Esophagus muscularis mucosa (tissue), 4 donors: ENCODE measurements around the gene UBL3. TPM values are rescaled to one million over a fixed set of nuclear protein-coding genes. Genes with fewer than 3 reads are reported as not detected.

Experiments
- DNase-seq: peaks from one replicate; pipeline ENCODE4 v3.0.0-alpha.2; 2017; ENCODE audit errors: extremely low spot score
- H3K27ac ChIP-seq, 4 donors: fragments of 200-600 bp; sonication (generic); replicated peaks in 1 of 4; 1 replicate in 3 of 4; 2 replicates in 1 of 4; pipeline ENCODE4 v1.5.1; 2016 to 2019; ENCODE audit warnings: mild to moderate bottlenecking in 1 of 4
- H3K27me3 ChIP-seq, 4 donors: fragments of 200-600 bp; sonication (generic); one replicate each; pipeline versions ENCODE4 v1.5.1 to v1.6.0; 2016 to 2019
- H3K36me3 ChIP-seq, 4 donors: fragments of 200-600 bp; sonication (generic); one replicate each; pipeline ENCODE4 v1.5.1; 2016 to 2019
- H3K4me1 ChIP-seq, 4 donors: fragments of 200-600 bp; sonication (generic); one replicate each; pipeline ENCODE4 v1.5.1; 2016 to 2019
- H3K4me3 ChIP-seq, 4 donors: fragments of 200-600 bp; sonication (generic); 1 replicate in 2 of 4; 2 replicates in 2 of 4; pipeline ENCODE4 v1.5.1; 2016 to 2019; ENCODE audit warnings: mild to moderate bottlenecking in 4 of 4, moderate library complexity in 1 of 4
- H3K9me3 ChIP-seq, 4 donors: fragments of 200-600 bp; sonication (generic); 1 replicate in 3 of 4; 2 replicates in 1 of 4; pipeline ENCODE4 v1.5.1; 2016 to 2019
- EP300 ChIP-seq: sonication (generic); formaldehyde crosslinking; IDR thresholded peaks from one replicate; pipeline ENCODE4 v1.6.1; 2017; ENCODE audit warnings: antibody characterized with exemption
- POLR2A ChIP-seq: fragments of 450-650 bp; IDR thresholded peaks from one replicate; pipeline ENCODE4 v1.6.1; 2017; ENCODE audit warnings: antibody characterized with exemption, moderate library complexity, mild to moderate bottlenecking, low read depth
- POLR2AphosphoS5 ChIP-seq, 2 donors: sonication (generic); formaldehyde crosslinking; IDR thresholded peaks; one replicate each; pipeline ENCODE4 v1.6.1; 2017; ENCODE audit warnings: antibody characterized with exemption in 2 of 2
- WGBS: methylation state at CpG from one replicate; pipeline ENCODE4 v1.1.5; 2018; 5-methylcytosine and 5-hydroxymethylcytosine counted together
- intact Hi-C: fragments of 100-400 bp; cut with DNase I; formaldehyde crosslinking; loops from one replicate; pipeline ENCODE4 v1.15.1; 2023
- small RNA-seq, 3 donors: library from RNA; depleted of rRNA; stranded (forward); fragments of <200 nt; gene quantifications; one replicate each; pipeline ENCODE3, GENCODE V24; 2016
- total RNA-seq, 4 donors: library from RNA; depleted of rRNA; stranded (reverse); fragments of >200 nt; gene quantifications; one replicate each; pipeline versions ENCODE4 v1.1.0 to v1.2.1, GENCODE V29; 2016
- TF ChIP-seq, protein P1 (sequence below), 3 experiments: fragments of 200-600 bp in 2 of 3; fragments of 450-650 bp in 1 of 3; sonication (generic) in 2 of 3; IDR thresholded peaks; one replicate each; pipeline ENCODE4 v1.5.1; 2017 to 2019; ENCODE audit warnings: antibody characterized with exemption in 3 of 3, mild to moderate bottlenecking in 2 of 3, moderate library complexity in 1 of 3

Gene UBL3
- total RNA-seq, 4 donors from 2014 or later = 30.2 to 44.5 (median 32.6) TPM

DNA sequence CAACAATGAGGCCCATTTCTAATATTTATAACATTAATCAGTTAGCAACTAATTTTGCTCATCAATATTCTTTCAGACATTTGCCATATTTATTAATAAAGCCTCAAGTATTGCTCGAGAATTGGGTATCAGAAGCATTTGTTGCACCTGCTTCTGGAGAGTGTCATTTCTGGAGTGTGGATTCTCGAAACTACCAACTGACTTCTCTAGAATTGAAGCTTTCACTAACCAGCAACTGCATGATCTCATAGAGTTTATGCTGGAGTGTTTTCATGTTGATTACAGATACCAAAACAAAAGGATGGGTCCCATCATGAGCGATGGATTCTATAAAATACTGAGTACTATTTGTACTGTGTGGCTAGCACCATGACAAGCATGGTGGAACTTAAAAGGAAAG is 133.9 kb downstream of the UBL3 start:
- H3K9me3 ChIP-seq = peaks cover 0 to 12% (median 5%) of the 10 kb centered on the region in 4 donors
- no peaks in the 10 kb centered on the region for H3K27me3 ChIP-seq
- intact Hi-C loops = no loop called here
- H3K36me3 ChIP-seq = no peaks in the 10 kb centered on the region
- WGBS = 98% methylated on average over 3 of the region's 3 CpGs
- DNase-seq = no peak
- TF ChIP-seq POLR2AphosphoS5 (IDR thresholded peaks at IDR 0.05) (no peak), POLR2A (no peak), EP300 (no peak)
- TF ChIP-seq, protein P1, sequence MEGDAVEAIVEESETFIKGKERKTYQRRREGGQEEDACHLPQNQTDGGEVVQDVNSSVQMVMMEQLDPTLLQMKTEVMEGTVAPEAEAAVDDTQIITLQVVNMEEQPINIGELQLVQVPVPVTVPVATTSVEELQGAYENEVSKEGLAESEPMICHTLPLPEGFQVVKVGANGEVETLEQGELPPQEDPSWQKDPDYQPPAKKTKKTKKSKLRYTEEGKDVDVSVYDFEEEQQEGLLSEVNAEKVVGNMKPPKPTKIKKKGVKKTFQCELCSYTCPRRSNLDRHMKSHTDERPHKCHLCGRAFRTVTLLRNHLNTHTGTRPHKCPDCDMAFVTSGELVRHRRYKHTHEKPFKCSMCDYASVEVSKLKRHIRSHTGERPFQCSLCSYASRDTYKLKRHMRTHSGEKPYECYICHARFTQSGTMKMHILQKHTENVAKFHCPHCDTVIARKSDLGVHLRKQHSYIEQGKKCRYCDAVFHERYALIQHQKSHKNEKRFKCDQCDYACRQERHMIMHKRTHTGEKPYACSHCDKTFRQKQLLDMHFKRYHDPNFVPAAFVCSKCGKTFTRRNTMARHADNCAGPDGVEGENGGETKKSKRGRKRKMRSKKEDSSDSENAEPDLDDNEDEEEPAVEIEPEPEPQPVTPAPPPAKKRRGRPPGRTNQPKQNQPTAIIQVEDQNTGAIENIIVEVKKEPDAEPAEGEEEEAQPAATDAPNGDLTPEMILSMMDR (IDR thresholded peaks at IDR 0.05) = no peak
- no peaks in the 10 kb centered on the region for H3K4me1 ChIP-seq
- H3K4me3 ChIP-seq = no peak overlapping the region
- no peak overlapping the region for H3K27ac ChIP-seq

Small RNAs within 50 kb of the gene (small RNA-seq; reads per million reads assigned to genes)
- gene RF00017 = 0 reads per million in 3 donors
- gene TIMM8BP1 = 0 reads per million in 3 donors
